RWPE1 (cell line): Measurements from ENCODE around the gene GPHA2.

Source experiments
- CTCF ChIA-PET: fragments of 350-600 bp; sonication (Branson Sonifier 250); formaldehyde crosslinking; extraction: SDS; loops from one replicate; lab custom pipeline; 2021; lab: Yijun Ruan, JAX
- POLR2A ChIA-PET: fragments of 400-600 bp; formaldehyde crosslinking; extraction: SDS; loops from one replicate; lab custom pipeline; 2020; ENCODE audit warnings: antibody characterized with exemption; ENCODE audit not compliant: low non-redundant PET; lab: Yijun Ruan, JAX
- DNase-seq: peaks from one replicate; pipeline ENCODE4 v3.0.0; 2012; ENCODE audit warnings: low spot score
- H3K27ac ChIP-seq: fragments of 450-650 bp; 2 replicates; pipeline ENCODE4 v1.5.1; 2017
- CTCF ChIP-seq: fragments of 450-650 bp; conservative IDR thresholded peaks from 2 replicates; pipeline ENCODE4 v1.5.1; 2017; ENCODE audit warnings: low read depth, mild to moderate bottlenecking

The GPHA2 gene

GRCh38 chr11:64892411-64892831 is 43.3 kb downstream of the GPHA2 start:
- CTCF ChIA-PET, result interaction anchor here (0.7 to 7.9 kb wide), 3 partner anchors 31 to 561 kb away, joined by 3 to 62 read pairs (median 4); no protein-coding TSS in a partner anchor
- H3K27ac ChIP-seq, result peak overlapping the region; percentile 39; the same call in 1 of the 2 replicates
- no peak for DNase-seq
- POLR2A ChIA-PET, result no interaction called here
- no peak for TF ChIP-seq CTCF

- H3K27ac ChIP-seq, result peak overlapping the region; percentile 39
Observed at GRCh38 chr11:64891880-64892279, 43.8 kb downstream of the GPHA2 start.

GRCh38 chr11:64891215-64891848 is 44.4 kb downstream of the GPHA2 start:
- TF ChIP-seq CTCF, result no peak
- POLR2A ChIA-PET, result no interaction called here
- DNase-seq, result no peak
- CTCF ChIA-PET, result interaction anchor here (0.7 to 7.9 kb wide), 3 partner anchors 43 to 560 kb away, joined by 4 to 62 read pairs (median 4); no protein-coding TSS in a partner anchor
- H3K27ac ChIP-seq, result peak overlapping the region; percentile 39; the same call in 1 of the 2 replicates

More at GRCh38 chr11:64891880-64892279, 43.8 kb downstream of the GPHA2 start:
- ChIA-PET POLR2A (no interaction called here), CTCF (interaction anchor here (0.7 to 7.9 kb wide), 3 partner anchors 43 to 560 kb away, joined by 4 to 62 read pairs (median 4); no protein-coding TSS in a partner anchor)
- no peak for TF ChIP-seq CTCF
- DNase-seq, result no peak

- no peak for DNase-seq
- CTCF ChIA-PET, result interaction anchor here (7.9 kb wide), 1 partner anchor 42 kb away, joined by 62 read pairs; no protein-coding TSS in a partner anchor
- peak overlapping the region; percentile 39; the same call in 1 of the 2 replicates for H3K27ac ChIP-seq
- TF ChIP-seq CTCF, result no peak
- POLR2A ChIA-PET, result no interaction called here
Observed at GRCh38 chr11:64890522-64890939, 45.2 kb downstream of the GPHA2 start.

GRCh38 chr11:64888729-64889511 is 46.8 kb downstream of the GPHA2 start:
- DNase-seq, result no peak
- ChIA-PET CTCF (interaction anchor here (0.8 to 7.9 kb wide), 3 partner anchors 20 to 125 kb away, joined by 3 to 62 read pairs (median 16); partner anchors contain the start of gene ARL2), POLR2A (no interaction called here)
- TF ChIP-seq CTCF, result no peak
- H3K27ac ChIP-seq, result peak overlapping the region; percentile 42

GRCh38 chr11:64888406-64888728 is 47.3 kb downstream of the GPHA2 start:
- TF ChIP-seq CTCF, result no peak
- peak overlapping the region; percentile 42 for H3K27ac ChIP-seq
- ChIA-PET POLR2A (no interaction called here), CTCF (interaction anchor here (0.5 to 2.1 kb wide), 21 partner anchors 8 to 180 kb away, joined by 3 to 39 read pairs (median 4); partner anchors contain the start of genes ARL2 and EHD1)
- DNase-seq, result no peak
